Measurements from ENCODE around the gene GYPC.

GYPC gene

GRCh38 chr2:126649101-126649500 is 6.9 kb upstream of the GYPC start:
- in situ Hi-C loops (cut with MboI; ENCODE audit: low sequenced_read_pairs) = no loop called here

- in situ Hi-C loops (cut with MboI; ENCODE audit: low sequenced_read_pairs) = no loop called here
Measured at GRCh38 chr2:126650994-126651393, 5.0 kb upstream of the GYPC start.

GRCh38 chr2:126652323-126652891 is 3.6 kb upstream of the GYPC start:
- in situ Hi-C loops (cut with MboI; ENCODE audit: low sequenced_read_pairs) = no loop called here

- in situ Hi-C loops (cut with MboI; ENCODE audit: low sequenced_read_pairs) = no loop called here
Measured at GRCh38 chr2:126653109-126653508, 2.8 kb upstream of the GYPC start.

GRCh38 chr2:126653761-126654160 is 2.2 kb upstream of the GYPC start:
- in situ Hi-C loops (cut with MboI; ENCODE audit: low sequenced_read_pairs) = no loop called here

GRCh38 chr2:126655051-126655450 is 907 bp upstream of the GYPC start:
- in situ Hi-C loops (cut with MboI; ENCODE audit: low sequenced_read_pairs) = no loop called here

GRCh38 chr2:126656431-126657147 is 631 bp downstream of the GYPC start:
- in situ Hi-C loops (cut with MboI; ENCODE audit: low sequenced_read_pairs) = no loop called here

- in situ Hi-C loops (cut with MboI; ENCODE audit: low sequenced_read_pairs) = no loop called here
Measured at GRCh38 chr2:126657148-126657635, 1.2 kb downstream of the GYPC start.

GRCh38 chr2:126657636-126658318 is 1.8 kb downstream of the GYPC start:
- in situ Hi-C loops (cut with MboI; ENCODE audit: low sequenced_read_pairs) = no loop called here

- in situ Hi-C loops (cut with MboI; ENCODE audit: low sequenced_read_pairs) = no loop called here
Measured at GRCh38 chr2:126658319-126658904, 2.5 kb downstream of the GYPC start.

GRCh38 chr2:126658905-126659561 is 3.1 kb downstream of the GYPC start:
- in situ Hi-C loops (cut with MboI; ENCODE audit: low sequenced_read_pairs) = no loop called here

- in situ Hi-C loops (cut with MboI; ENCODE audit: low sequenced_read_pairs) = no loop called here
Measured at GRCh38 chr2:126659562-126660467, 3.9 kb downstream of the GYPC start.

- in situ Hi-C loops (cut with MboI; ENCODE audit: low sequenced_read_pairs) = no loop called here
Measured at GRCh38 chr2:126660971-126661370, 5.0 kb downstream of the GYPC start.

GRCh38 chr2:126661702-126662500 is 5.9 kb downstream of the GYPC start:
- in situ Hi-C loops (cut with MboI; ENCODE audit: low sequenced_read_pairs) = no loop called here

GRCh38 chr2:126662621-126663020 is 6.7 kb downstream of the GYPC start:
- in situ Hi-C loops (cut with MboI; ENCODE audit: low sequenced_read_pairs) = no loop called here

GRCh38 chr2:126663184-126663963 is 7.4 kb downstream of the GYPC start:
- in situ Hi-C loops (cut with MboI; ENCODE audit: low sequenced_read_pairs) = no loop called here

- in situ Hi-C loops (cut with MboI; ENCODE audit: low sequenced_read_pairs) = no loop called here
Measured at GRCh38 chr2:126664234-126664633, 8.3 kb downstream of the GYPC start.

GRCh38 chr2:126664639-126665038 is 8.7 kb downstream of the GYPC start:
- in situ Hi-C loops (cut with MboI; ENCODE audit: low sequenced_read_pairs) = no loop called here

GRCh38 chr2:126665483-126665882 is 9.5 kb downstream of the GYPC start:
- in situ Hi-C loops (cut with MboI; ENCODE audit: low sequenced_read_pairs) = no loop called here

Measured in HL-60/S4 (cell line).